Fibroblast of mammary gland (primary cell): ENCODE results near the gene ARHGEF16.

ENCODE experiments used
- DNase-seq: peaks from one replicate; pipeline ENCODE4 v3.0.0-alpha.2; 2010; ENCODE audit warnings: low read depth
- H3K4me3 ChIP-seq: 2 replicates; pipeline ENCODE4 v1.5.1; 2011; ENCODE audit warnings: low read depth, mild to moderate bottlenecking, low read length, moderate library complexity; ENCODE audit not compliant: control insufficient read depth
- CTCF ChIP-seq: conservative IDR thresholded peaks from 2 replicates; pipeline ENCODE4 v1.5.1; 2011; ENCODE audit warnings: low read depth, low read length, inconsistent platforms; ENCODE audit not compliant: control insufficient read depth, insufficient read depth

The ARHGEF16 gene

DNA sequence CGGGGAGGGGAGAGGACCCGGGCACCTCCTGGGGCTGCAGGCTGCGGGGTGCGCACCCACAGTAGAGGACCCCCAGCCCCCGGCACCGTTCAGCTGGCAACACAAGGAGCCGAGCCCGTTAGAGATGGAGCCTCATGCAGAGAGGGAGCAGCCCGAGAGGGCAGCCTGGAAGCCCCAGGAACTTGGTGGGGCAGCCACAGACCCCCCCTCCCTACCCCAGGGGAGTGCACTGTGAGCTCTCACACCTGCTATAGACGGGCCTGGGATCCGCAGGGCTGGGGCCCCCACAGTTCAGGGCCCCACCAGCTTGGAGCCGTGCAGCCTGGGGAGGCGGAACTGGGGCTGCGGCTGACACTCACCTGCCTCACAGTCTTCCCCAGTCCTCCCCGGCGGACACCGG is 47.0 kb downstream of the ARHGEF16 start:
- no peak for TF ChIP-seq CTCF
- DNase-seq: no peak
- no peak overlapping the region for H3K4me3 ChIP-seq

DNA sequence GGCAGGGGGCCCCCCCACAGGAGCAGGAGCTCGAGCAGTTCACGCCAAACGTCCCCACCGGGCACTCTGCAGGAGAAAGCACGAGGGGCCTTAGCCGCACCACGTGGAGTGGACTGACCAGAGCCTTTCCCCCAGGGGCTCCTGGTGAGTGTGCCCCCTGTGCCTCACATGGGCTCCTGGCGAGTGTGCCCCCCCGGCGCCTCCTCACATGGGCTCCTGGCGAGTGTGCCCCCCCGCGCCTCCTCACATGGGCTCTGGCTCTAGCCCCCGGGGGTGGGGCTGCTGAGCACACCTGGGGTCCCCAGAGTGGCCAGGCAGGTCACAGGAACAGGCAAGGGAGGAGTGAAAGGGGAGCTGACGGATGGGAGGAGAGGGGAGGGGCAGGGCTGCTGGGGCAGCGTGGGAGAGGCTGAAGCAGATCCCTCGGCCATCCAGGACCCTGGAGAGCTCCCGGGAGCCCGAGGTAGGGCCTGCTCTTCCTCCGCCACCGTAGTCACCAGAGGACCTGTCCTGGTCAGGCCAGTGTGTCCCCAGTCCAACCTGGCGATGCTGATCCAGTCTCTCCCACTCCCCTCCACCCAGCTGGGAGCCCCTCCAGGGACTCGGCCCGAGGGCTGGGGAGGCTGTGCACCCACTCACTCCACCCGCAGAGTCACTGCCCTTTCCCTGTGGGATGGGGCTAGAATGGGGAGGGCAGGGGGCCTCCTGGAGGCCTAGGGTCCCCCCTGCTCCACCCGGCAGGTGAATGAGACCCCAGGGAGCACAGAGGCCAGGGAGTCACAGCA is 47.6 kb downstream of the ARHGEF16 start:
- peak; percentile 28 for DNase-seq
- TF ChIP-seq CTCF: no peak
- no peak overlapping the region for H3K4me3 ChIP-seq

- DNase-seq: no peak
- TF ChIP-seq CTCF: no peak
- no peak overlapping the region for H3K4me3 ChIP-seq
These were observed 48.4 kb downstream of the ARHGEF16 start for GRCh38 chr1:3502641-3503524.

GRCh38 chr1:3503525-3503886 is 49.0 kb downstream of the ARHGEF16 start:
- TF ChIP-seq CTCF: no peak
- no peak overlapping the region for H3K4me3 ChIP-seq
- DNase-seq: no peak

- no peak overlapping the region for H3K4me3 ChIP-seq
- TF ChIP-seq CTCF: no peak
- peak; percentile 93 for DNase-seq
These were observed 49.8 kb downstream of the ARHGEF16 start for GRCh38 chr1:3504151-3504821.

- no peak for TF ChIP-seq CTCF
- peak; percentile 12 for DNase-seq
- H3K4me3 ChIP-seq: no peak overlapping the region
These were observed 50.3 kb downstream of the ARHGEF16 start for GRCh38 chr1:3504822-3505153.
